ENCODE results near the gene FAM227A. TPM values are rescaled to one million over a fixed set of nuclear protein-coding genes. Genes with fewer than 3 reads are reported as not detected.
A peak's percentile ranks its signal among the peaks of the same experiment; 100 is the strongest.

The FAM227A gene
- total and polyA plus RNA-seq, 2 of the 13 experiments (the other 11 are each of a cell fraction or from before 2014, with no cell fraction given), result 1.0 to 1.5 TPM

DNA sequence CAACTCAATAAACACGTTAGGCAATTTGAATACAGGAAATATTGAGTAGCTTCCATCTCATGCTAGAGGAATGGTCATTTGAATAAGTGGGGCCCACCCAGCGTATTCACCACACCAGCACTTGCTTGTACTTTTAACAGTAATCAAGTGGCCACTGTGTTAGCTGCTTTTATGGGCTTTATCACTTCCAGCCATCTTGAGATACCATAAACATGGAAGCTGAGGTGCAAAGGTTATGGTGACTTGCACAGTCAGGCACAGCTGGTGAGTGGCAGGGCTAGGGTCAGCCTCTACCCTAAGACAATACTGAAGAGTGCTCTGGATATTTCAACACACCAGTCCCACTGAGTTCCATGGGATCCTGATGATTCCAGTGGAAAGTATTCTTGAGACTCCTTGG is 37.9 kb upstream of the FAM227A start (continued):
- TF ChIP-seq ZNF567 (CRISPR knock-in tag; IDR thresholded peaks at IDR 0.05; ENCODE audit: borderline replicate concordance) (no peak), TAF15 (IDR thresholded peaks at IDR 0.05; ENCODE audit: low read depth, low read length, poor library complexity, severe bottlenecking) (no peak), MXD4 (CRISPR knock-in tag; IDR thresholded peaks at IDR 0.05) (no peak), DPF2 (CRISPR knock-in tag; IDR thresholded peaks at IDR 0.05; ENCODE audit: borderline replicate concordance, low read depth) (0 out of 2 replicates have a peak, but pooled peaks have one; percentile 15), ZNF513 (CRISPR knock-in tag; conservative IDR thresholded peaks at IDR 0.05) (no peak), MIXL1 (CRISPR knock-in tag; IDR thresholded peaks at IDR 0.05) (no peak), EP300 (IDR thresholded peaks at IDR 0.05; ENCODE audit: low read depth in 2 of 2, low read length in 2 of 2) (peak in 1 of 2 experiments; percentile 22; a peak in 1 of 4 replicates), EP300 (CRISPR knock-in tag; IDR thresholded peaks at IDR 0.05; ENCODE audit: borderline replicate concordance) (no peak; the same call in 1 of the 2 replicates), SP4 (CRISPR knock-in tag; IDR thresholded peaks at IDR 0.05) (no peak), EEA1 (CRISPR knock-in tag; IDR thresholded peaks at IDR 0.05; ENCODE audit: borderline replicate concordance) (no peak), PLRG1 (conservative IDR thresholded peaks at IDR 0.05) (no peak), CENPX (CRISPR knock-in tag; IDR thresholded peaks at IDR 0.05) (no peak), HIVEP1 (CRISPR knock-in tag; IDR thresholded peaks at IDR 0.05) (no peak)
- TF ChIP-seq, protein P1, sequence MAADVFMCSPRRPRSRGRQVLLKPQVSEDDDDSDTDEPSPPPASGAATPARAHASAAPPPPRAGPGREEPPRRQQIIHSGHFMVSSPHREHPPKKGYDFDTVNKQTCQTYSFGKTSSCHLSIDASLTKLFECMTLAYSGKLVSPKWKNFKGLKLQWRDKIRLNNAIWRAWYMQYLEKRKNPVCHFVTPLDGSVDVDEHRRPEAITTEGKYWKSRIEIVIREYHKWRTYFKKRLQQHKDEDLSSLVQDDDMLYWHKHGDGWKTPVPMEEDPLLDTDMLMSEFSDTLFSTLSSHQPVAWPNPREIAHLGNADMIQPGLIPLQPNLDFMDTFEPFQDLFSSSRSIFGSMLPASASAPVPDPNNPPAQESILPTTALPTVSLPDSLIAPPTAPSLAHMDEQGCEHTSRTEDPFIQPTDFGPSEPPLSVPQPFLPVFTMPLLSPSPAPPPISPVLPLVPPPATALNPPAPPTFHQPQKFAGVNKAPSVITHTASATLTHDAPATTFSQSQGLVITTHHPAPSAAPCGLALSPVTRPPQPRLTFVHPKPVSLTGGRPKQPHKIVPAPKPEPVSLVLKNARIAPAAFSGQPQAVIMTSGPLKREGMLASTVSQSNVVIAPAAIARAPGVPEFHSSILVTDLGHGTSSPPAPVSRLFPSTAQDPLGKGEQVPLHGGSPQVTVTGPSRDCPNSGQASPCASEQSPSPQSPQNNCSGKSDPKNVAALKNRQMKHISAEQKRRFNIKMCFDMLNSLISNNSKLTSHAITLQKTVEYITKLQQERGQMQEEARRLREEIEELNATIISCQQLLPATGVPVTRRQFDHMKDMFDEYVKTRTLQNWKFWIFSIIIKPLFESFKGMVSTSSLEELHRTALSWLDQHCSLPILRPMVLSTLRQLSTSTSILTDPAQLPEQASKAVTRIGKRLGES (CRISPR knock-in tag; IDR thresholded peaks at IDR 0.05; ENCODE audit: borderline replicate concordance), result no peak
- TF ChIP-seq, protein P2, sequence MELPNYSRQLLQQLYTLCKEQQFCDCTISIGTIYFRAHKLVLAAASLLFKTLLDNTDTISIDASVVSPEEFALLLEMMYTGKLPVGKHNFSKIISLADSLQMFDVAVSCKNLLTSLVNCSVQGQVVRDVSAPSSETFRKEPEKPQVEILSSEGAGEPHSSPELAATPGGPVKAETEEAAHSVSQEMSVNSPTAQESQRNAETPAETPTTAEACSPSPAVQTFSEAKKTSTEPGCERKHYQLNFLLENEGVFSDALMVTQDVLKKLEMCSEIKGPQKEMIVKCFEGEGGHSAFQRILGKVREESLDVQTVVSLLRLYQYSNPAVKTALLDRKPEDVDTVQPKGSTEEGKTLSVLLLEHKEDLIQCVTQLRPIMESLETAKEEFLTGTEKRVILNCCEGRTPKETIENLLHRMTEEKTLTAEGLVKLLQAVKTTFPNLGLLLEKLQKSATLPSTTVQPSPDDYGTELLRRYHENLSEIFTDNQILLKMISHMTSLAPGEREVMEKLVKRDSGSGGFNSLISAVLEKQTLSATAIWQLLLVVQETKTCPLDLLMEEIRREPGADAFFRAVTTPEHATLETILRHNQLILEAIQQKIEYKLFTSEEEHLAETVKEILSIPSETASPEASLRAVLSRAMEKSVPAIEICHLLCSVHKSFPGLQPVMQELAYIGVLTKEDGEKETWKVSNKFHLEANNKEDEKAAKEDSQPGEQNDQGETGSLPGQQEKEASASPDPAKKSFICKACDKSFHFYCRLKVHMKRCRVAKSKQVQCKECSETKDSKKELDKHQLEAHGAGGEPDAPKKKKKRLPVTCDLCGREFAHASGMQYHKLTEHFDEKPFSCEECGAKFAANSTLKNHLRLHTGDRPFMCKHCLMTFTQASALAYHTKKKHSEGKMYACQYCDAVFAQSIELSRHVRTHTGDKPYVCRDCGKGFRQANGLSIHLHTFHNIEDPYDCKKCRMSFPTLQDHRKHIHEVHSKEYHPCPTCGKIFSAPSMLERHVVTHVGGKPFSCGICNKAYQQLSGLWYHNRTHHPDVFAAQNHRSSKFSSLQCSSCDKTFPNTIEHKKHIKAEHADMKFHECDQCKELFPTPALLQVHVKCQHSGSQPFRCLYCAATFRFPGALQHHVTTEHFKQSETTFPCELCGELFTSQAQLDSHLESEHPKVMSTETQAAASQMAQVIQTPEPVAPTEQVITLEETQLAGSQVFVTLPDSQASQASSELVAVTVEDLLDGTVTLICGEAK (IDR thresholded peaks at IDR 0.05), result no peak
- TF ChIP-seq, protein P2 (CRISPR knock-in tag; IDR thresholded peaks at IDR 0.05), result no peak

Measured in HepG2 (cell line).